SU-DHL-6 (cell line): ENCODE measurements around the gene FGF7.

Experiments used
- EZH2phosphoT487 ChIP-seq: fragments of 200-600 bp; sonication (generic), shearing (Covaris generic); conservative IDR thresholded peaks from 2 replicates; pipeline ENCODE4 v1.6.1; 2018; ENCODE audit warnings: mild to moderate bottlenecking, antibody characterized with exemption, low read length, moderate library complexity, mixed read lengths
- TF ChIP-seq, protein P1 (sequence below): fragments of 200-600 bp; sonication (generic); IDR thresholded peaks from one replicate; pipeline ENCODE4 v1.5.1; 2017; ENCODE audit warnings: antibody characterized with exemption, mild to moderate bottlenecking, low read length, moderate library complexity; ENCODE audit not compliant: insufficient read depth, poor library complexity, severe bottlenecking

GRCh38 chr15:49490966-49491365, 67.9 kb downstream of the FGF7 start:
- TF ChIP-seq, protein P1, sequence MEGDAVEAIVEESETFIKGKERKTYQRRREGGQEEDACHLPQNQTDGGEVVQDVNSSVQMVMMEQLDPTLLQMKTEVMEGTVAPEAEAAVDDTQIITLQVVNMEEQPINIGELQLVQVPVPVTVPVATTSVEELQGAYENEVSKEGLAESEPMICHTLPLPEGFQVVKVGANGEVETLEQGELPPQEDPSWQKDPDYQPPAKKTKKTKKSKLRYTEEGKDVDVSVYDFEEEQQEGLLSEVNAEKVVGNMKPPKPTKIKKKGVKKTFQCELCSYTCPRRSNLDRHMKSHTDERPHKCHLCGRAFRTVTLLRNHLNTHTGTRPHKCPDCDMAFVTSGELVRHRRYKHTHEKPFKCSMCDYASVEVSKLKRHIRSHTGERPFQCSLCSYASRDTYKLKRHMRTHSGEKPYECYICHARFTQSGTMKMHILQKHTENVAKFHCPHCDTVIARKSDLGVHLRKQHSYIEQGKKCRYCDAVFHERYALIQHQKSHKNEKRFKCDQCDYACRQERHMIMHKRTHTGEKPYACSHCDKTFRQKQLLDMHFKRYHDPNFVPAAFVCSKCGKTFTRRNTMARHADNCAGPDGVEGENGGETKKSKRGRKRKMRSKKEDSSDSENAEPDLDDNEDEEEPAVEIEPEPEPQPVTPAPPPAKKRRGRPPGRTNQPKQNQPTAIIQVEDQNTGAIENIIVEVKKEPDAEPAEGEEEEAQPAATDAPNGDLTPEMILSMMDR: no peak
- no peak for TF ChIP-seq EZH2phosphoT487
